ENCODE data around the gene MYOCD.

MYOCD gene

DNA sequence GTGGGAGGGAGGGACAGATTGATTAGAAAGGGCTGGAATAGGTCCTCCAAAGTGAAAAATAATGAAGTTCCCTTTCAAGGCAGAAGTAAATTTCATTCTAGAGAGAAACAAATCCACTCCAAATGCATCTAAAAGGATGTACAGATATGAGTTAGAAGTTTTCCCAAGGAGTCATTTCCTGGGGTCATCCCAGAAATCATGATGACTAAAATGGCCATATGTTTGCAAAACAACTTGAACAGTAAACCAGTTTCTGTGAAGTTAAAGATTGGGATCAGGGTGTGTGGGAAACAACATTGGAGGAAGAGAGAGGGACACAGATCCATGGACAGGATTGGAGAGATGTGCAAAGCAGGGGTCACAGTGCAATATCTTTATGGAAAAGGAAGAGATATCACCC is 91.1 kb downstream of the MYOCD start:
- H3K9me2 ChIP-seq (ENCODE audit: low read depth, low read length), result no peaks in the 10 kb centered on the region
- H3K79me2 ChIP-seq (ENCODE audit: insufficient read depth, low read length), result no peaks in the 10 kb centered on the region
- no peaks in the 10 kb centered on the region for H3K27me3 ChIP-seq (ENCODE audit: insufficient read depth, low read length)
- no peaks in the 10 kb centered on the region for H4K20me1 ChIP-seq (ENCODE audit: insufficient read depth, low read length)
- H3K27ac ChIP-seq (ENCODE audit: low read depth, low read length, poor library complexity, severe bottlenecking), result no peak overlapping the region
- H3F3A ChIP-seq (ENCODE audit: insufficient read depth, low read length), result no peaks in the 10 kb centered on the region
- TF ChIP-seq CTCF (IDR thresholded peaks at IDR 0.05; ENCODE audit: low read length) (no peak), EZH2 (IDR thresholded peaks at IDR 0.05; ENCODE audit: borderline replicate concordance, low read length) (no peak)
- no peaks in the 10 kb centered on the region for H3K4me1 ChIP-seq (ENCODE audit: insufficient read depth, low read length, severe bottlenecking)
- no peaks in the 10 kb centered on the region for H3K36me3 ChIP-seq (ENCODE audit: insufficient read depth, low read length)
- no peak overlapping the region for H3K4me2 ChIP-seq (ENCODE audit: low read length)
- H2AFZ ChIP-seq (ENCODE audit: low read length), result no peak overlapping the region
- no peak overlapping the region for H3K9ac ChIP-seq (ENCODE audit: low read length)
- H3K9me3 ChIP-seq (ENCODE audit: low read length), result no peaks in the 10 kb centered on the region
- H3K4me3 ChIP-seq (ENCODE audit: low read depth, low read length, poor library complexity, severe bottlenecking), result no peak overlapping the region

GRCh38 chr17:12759090-12759489 is 93.4 kb downstream of the MYOCD start:
- Histone ChIP-seq H3K4me3 (ENCODE audit: low read depth, low read length, poor library complexity, severe bottlenecking) (no peak overlapping the region), H3K4me2 (ENCODE audit: low read length) (no peak overlapping the region), H2AFZ (ENCODE audit: low read length) (no peak overlapping the region), H3K9me3 (ENCODE audit: low read length) (no peaks in the 10 kb centered on the region), H3K27me3 (ENCODE audit: insufficient read depth, low read length) (no peaks in the 10 kb centered on the region), H3K9me2 (ENCODE audit: low read depth, low read length) (no peaks in the 10 kb centered on the region), H3K4me1 (ENCODE audit: insufficient read depth, low read length, severe bottlenecking) (no peaks in the 10 kb centered on the region), H3K79me2 (ENCODE audit: insufficient read depth, low read length) (no peaks in the 10 kb centered on the region), H3K36me3 (ENCODE audit: insufficient read depth, low read length) (no peaks in the 10 kb centered on the region), H3K9ac (ENCODE audit: low read length) (no peak overlapping the region), H3F3A (ENCODE audit: insufficient read depth, low read length) (no peaks in the 10 kb centered on the region), H3K27ac (ENCODE audit: low read depth, low read length, poor library complexity, severe bottlenecking) (no peak overlapping the region), H4K20me1 (ENCODE audit: insufficient read depth, low read length) (no peaks in the 10 kb centered on the region)
- TF ChIP-seq CTCF (IDR thresholded peaks at IDR 0.05; ENCODE audit: low read length) (no peak), EZH2 (IDR thresholded peaks at IDR 0.05; ENCODE audit: borderline replicate concordance, low read length) (no peak)

DNA sequence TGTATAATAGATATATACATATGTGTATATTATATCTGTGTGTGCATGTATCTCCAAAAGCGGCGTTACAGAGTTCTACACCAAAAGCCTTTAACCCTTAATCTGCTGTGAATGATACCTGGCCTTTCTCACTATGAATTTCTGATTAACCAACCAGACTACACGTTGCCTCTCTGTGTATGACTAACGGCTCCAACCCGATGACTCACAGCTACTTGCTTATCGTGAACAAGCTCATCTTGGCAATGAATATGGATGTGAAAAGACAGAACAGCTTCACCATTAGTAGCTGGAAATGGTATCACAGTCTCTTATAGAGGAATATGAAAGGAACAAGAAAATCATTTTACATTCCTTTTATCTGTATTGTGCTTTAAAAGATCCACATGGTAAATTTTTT is 99.9 kb downstream of the MYOCD start:
- no peaks in the 10 kb centered on the region for H3K36me3 ChIP-seq (ENCODE audit: insufficient read depth, low read length)
- H3K9me2 ChIP-seq (ENCODE audit: low read depth, low read length), result no peaks in the 10 kb centered on the region
- no peaks in the 10 kb centered on the region for H4K20me1 ChIP-seq (ENCODE audit: insufficient read depth, low read length)
- H3K4me1 ChIP-seq (ENCODE audit: insufficient read depth, low read length, severe bottlenecking), result no peaks in the 10 kb centered on the region
- no peak overlapping the region for H3K9ac ChIP-seq (ENCODE audit: low read length)
- no peak overlapping the region for H3K4me3 ChIP-seq (ENCODE audit: low read depth, low read length, poor library complexity, severe bottlenecking)
- H3K27me3 ChIP-seq (ENCODE audit: insufficient read depth, low read length), result no peaks in the 10 kb centered on the region
- no peaks in the 10 kb centered on the region for H3K79me2 ChIP-seq (ENCODE audit: insufficient read depth, low read length)
- H3F3A ChIP-seq (ENCODE audit: insufficient read depth, low read length), result no peaks in the 10 kb centered on the region
- H3K9me3 ChIP-seq (ENCODE audit: low read length), result no peaks in the 10 kb centered on the region
- no peak overlapping the region for H2AFZ ChIP-seq (ENCODE audit: low read length)
- H3K27ac ChIP-seq (ENCODE audit: low read depth, low read length, poor library complexity, severe bottlenecking), result no peak overlapping the region
- H3K4me2 ChIP-seq (ENCODE audit: low read length), result no peak overlapping the region
- no peak for TF ChIP-seq EZH2 (IDR thresholded peaks at IDR 0.05; ENCODE audit: borderline replicate concordance, low read length)
- TF ChIP-seq CTCF (IDR thresholded peaks at IDR 0.05; ENCODE audit: low read length), result no peak

Data from OCI-LY1 (cell line).